GM20431 (cell line): ENCODE data around the gene PHF23.

Experiments
- in situ Hi-C: fragments of 300-500 bp; cut with MseI, MboI; formaldehyde crosslinking; loops from one replicate; pipeline ENCODE4 v1.15.0; 2020; ENCODE audit warnings: low sequenced_read_pairs; ENCODE audit not compliant: unreplicated experiment

Gene PHF23

DNA sequence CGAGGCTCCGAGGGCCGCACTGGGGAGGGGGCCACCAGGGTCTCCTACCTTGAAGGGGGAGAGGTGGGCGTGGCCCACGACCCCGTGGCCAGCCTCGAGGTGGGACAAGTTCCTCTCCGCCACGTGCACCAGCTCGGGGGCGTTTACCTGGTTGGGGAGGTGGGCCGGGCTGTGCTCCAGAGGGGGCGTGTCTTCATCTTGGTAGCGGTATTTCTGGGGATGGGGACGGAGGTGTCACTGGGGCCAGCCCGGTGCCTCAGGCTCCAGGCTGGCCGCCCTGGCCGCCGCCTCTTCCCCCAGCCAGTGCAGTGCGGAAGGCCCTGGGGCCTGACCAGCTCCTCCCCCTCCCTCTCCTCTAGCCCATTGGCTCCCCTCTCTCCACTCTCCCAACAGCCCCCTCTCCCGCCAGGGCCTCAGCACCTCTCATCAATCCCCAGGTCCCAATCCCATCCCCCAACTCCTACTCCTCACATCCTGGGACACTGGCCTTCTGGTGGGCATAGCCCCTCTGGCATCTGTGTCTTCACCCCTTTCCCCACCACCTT is 31.2 kb downstream of the PHF23 start:
- in situ Hi-C loops = no loop called here

DNA sequence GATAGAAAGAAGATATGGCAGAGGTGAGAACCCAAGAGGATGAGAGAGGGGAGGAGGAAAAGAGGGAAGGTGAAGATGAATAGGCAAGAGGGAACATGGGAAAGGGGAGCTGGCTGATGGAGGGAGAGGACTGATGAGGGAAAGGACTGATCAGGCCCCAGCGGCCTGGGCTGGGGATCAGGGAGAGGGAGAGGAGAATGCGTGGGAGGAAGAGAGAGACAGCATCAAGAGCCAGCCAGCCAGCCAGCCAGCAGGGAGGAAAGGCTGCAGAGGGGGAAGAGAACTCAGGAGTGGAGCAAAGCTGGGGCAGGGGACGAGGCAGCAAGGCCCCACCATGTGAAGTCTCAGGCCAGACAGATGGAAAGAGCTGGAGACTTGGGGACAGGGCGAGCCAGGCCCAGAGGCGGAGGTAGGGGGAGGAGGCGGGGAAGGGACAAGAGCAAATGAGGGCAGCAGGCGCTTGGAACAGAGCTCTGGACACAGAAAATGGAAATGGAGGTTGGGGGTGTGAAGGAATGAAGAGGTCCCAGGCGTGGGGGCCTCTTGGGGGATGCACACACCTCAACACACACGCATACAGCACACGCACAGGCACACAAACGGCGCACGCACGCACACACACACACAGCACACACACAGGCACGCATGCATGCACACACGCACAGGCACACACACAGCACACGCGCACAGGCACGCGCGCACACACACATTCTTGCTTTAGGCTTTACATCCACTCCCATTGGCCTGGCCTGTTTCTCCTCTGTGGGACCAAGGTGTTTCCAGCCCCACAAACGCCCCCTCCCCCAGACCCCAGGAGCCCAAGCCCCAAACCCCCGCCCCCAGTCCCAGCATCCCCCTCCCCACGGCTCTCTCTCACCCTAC is 31.9 kb downstream of the PHF23 start:
- in situ Hi-C loops = no loop called here

- in situ Hi-C loops = no loop called here
These were observed 33.7 kb downstream of the PHF23 start for GRCh38 chr17:7205561-7205960.

- in situ Hi-C loops = no loop called here
These were observed 34.3 kb downstream of the PHF23 start for GRCh38 chr17:7204828-7205461.

DNA sequence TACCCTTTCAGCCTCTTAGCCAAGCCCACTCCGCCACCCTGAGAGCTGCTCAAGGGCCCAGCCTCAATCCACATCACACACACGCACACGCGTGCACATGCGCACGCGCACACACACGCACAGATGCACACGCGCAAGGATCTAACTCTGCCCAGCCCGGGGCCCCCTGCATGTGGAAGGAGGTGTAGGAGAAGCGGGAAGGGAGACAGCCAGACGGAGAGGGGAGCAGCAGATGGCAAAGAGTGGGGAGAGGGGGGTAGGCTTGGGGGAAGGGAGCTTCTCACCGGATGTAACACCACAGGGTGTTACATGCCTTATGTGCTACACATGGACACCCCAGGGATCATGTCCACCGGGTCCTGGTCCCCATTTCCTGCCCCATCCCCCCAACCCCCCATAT is 34.9 kb downstream of the PHF23 start:
- in situ Hi-C loops = no loop called here

GRCh38 chr17:7203391-7203790 is 35.9 kb downstream of the PHF23 start:
- in situ Hi-C loops = no loop called here

DNA sequence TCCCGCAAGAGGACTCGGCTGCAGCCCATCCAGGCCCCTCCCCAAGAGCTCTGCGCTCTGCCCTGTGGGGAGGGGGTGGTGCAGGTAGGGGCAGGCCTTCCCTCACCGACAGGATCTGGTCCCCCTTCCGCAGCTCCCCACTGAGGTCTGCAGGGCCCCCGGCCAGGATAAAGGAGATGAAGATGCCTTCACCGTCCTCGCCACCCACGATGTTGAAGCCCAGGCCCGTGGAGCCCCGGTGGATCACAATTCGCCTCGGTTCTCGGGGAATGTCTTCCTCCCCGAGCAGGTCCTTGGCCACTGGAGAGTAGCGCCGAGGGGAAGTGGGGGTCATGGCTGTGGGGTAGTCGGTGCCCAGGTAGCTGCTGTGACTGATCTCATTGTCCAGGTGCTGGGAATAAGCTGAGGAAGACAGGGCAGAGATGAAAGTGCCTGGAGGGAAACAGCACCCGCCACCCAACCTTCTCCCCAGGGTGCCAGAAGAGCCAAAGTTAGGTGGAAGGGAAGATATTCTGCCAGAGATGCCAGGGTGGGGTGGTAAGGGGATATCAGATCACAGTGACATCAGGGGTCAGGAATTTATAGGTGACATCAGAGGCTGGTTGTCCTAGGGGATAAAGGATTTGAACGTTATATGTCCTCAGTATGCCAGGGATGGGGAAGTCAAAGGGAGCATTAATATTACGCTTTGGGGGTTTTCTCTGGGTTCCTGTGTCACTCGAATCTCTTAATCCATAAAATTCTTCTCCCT is 42.4 kb downstream of the PHF23 start:
- in situ Hi-C loops = no loop called here

- in situ Hi-C loops = no loop called here
These were observed 43.3 kb downstream of the PHF23 start for GRCh38 chr17:7195971-7196370.

- in situ Hi-C loops = no loop called here
These were observed 46.9 kb downstream of the PHF23 start for GRCh38 chr17:7192271-7192937.

- in situ Hi-C loops = no loop called here
These were observed 47.5 kb downstream of the PHF23 start for GRCh38 chr17:7191571-7192270.

DNA sequence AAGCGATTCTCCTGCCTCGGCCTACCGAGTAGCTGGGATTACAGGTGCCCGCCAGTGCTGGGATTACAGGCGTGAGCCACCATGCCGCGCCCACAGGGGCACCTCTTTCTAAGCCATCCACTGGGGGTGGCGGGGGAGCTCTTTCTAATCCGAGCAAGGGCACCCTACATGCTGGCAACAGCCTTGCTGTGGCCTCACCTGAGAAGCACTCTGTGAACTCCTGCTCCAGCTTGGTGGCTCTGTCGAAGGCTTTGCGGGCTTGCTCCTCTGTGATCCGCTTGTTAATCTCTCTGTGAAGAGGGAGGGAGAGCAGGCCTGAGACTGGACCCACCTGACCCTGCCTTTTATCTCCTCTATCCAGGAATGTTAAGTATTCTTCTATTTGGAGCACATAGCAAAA is 48.2 kb downstream of the PHF23 start:
- in situ Hi-C loops = no loop called here

DNA sequence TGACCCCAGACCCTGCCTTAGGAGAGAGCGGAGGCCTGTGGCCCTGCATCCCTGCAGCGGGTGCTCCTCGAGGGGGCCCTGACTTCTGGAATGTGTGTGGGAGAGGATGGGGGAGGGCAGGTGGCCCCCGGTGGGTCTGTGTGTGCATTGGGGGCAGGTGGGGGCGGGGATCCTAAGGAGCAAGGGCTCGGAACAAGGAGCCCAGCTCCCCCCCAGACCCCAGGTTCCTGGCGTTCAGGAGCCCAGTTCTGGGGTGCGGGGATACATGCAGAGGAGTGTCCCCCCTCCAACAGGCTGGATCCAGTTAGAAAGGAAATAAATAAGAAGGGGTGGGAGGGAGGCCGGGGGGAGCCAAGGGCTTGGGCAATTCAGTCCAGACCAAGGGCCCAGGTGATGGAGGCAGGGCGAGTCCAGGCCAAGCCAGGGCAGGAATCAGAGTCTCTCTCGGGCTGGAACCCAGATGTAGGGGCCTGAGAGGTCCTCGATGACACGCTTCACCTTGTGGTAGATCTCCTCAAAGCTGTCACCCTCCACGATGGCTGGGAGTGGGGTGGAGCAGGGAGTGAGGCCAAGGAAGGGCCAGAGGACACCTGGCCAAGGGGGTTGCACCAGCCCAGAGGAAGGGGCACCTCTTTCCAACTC is 48.9 kb downstream of the PHF23 start:
- in situ Hi-C loops = no loop called here

GRCh38 chr17:7186241-7186640 is 53.0 kb downstream of the PHF23 start:
- in situ Hi-C loops = no loop called here
